Calu3 (cell line): Measurements from ENCODE around the gene HLA-C. TPM values are rescaled to one million over a fixed set of nuclear protein-coding genes. Genes with fewer than 3 reads are reported as not detected.

ENCODE experiments used
- BruUV-seq: library from RNA; stranded (reverse); fragments of 400-500 nt; replicated peaks from 2 replicates; lab custom pipeline; 2021; lab: Mats Ljungman, UMichigan
- CTCF ChIA-PET: fragments of 300-600 bp; sonication (Branson Sonifier 250); formaldehyde crosslinking; loops from one replicate; lab custom pipeline; 2022; ENCODE audit warnings: antibody characterized with exemption; lab: Charles Lee
- DNase-seq: peaks from one replicate; pipeline ENCODE4 v3.0.0; 2022
- H3K27ac Mint-ChIP-seq: one replicate; pipeline ENCODE4 v1.8.0; 2022; ENCODE audit warnings: mixed read lengths; ENCODE audit not compliant: unreplicated experiment
- H3K27me3 Mint-ChIP-seq: one replicate; pipeline ENCODE4 v1.8.0; 2022; ENCODE audit warnings: mixed read lengths; ENCODE audit not compliant: unreplicated experiment
- H3K36me3 Mint-ChIP-seq: one replicate; pipeline ENCODE4 v1.8.0; 2022; ENCODE audit warnings: mild to moderate bottlenecking, moderate library complexity, mixed read lengths; ENCODE audit not compliant: insufficient read depth, unreplicated experiment
- H3K4me1 Mint-ChIP-seq: one replicate; pipeline ENCODE4 v1.8.0; 2022; ENCODE audit warnings: mild to moderate bottlenecking, low read depth, mixed read lengths; ENCODE audit not compliant: unreplicated experiment
- H3K4me3 Mint-ChIP-seq: one replicate; pipeline ENCODE4 v1.8.0; 2022; ENCODE audit warnings: mild to moderate bottlenecking, low read depth, moderate library complexity, mixed read lengths; ENCODE audit not compliant: unreplicated experiment
- H3K9me3 Mint-ChIP-seq: one replicate; pipeline ENCODE4 v1.8.0; 2022; ENCODE audit warnings: low read depth, mixed read lengths; ENCODE audit not compliant: unreplicated experiment
- intact Hi-C: fragments of 100-400 bp; cut with micrococcal nuclease; formaldehyde crosslinking; loops from one replicate; pipeline ENCODE4 v1.10.0; 2022; ENCODE audit not compliant: unreplicated experiment
- total RNA-seq: library from RNA; stranded (reverse); gene quantifications from 2 replicates; pipeline ENCODE4 v1.2.3, GENCODE V29; 2022
- TF ChIP-seq, protein P1 (sequence below): fragments of 200-600 bp; IDR thresholded peaks from one replicate; pipeline ENCODE4 v1.8.0; 2022; ENCODE audit warnings: antibody characterized with exemption; ENCODE audit not compliant: unreplicated experiment

The HLA-C gene
- total RNA-seq, 1 experiment from 2014 or later = 652 TPM

DNA sequence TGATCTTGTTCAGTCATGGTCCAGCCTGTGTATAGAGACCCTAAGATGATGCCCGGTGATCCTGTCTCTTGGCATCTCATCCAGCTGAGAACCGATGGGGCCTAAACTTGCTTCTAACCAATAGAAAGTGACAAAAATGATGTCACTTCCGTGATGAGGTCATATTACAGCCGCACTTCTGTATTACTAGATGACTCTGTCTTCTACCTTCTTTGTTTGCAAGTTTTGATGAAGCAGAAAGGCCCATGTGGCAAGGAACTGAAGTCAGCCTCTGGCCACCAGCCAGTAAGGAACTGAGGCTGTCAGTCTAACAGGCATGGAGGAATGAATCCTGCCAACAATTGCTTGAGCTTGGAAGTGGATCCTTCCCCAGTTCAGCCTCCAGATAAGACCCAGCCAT lies 32.8 kb upstream of the HLA-C start:
- H3K27ac Mint-ChIP-seq = no peak overlapping the region
- TF ChIP-seq, protein P1, sequence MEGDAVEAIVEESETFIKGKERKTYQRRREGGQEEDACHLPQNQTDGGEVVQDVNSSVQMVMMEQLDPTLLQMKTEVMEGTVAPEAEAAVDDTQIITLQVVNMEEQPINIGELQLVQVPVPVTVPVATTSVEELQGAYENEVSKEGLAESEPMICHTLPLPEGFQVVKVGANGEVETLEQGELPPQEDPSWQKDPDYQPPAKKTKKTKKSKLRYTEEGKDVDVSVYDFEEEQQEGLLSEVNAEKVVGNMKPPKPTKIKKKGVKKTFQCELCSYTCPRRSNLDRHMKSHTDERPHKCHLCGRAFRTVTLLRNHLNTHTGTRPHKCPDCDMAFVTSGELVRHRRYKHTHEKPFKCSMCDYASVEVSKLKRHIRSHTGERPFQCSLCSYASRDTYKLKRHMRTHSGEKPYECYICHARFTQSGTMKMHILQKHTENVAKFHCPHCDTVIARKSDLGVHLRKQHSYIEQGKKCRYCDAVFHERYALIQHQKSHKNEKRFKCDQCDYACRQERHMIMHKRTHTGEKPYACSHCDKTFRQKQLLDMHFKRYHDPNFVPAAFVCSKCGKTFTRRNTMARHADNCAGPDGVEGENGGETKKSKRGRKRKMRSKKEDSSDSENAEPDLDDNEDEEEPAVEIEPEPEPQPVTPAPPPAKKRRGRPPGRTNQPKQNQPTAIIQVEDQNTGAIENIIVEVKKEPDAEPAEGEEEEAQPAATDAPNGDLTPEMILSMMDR = no peak
- peaks cover 9% of the 10 kb centered on the region for H3K36me3 Mint-ChIP-seq
- CTCF ChIA-PET = no interaction called here
- intact Hi-C loops = no loop called here
- H3K9me3 Mint-ChIP-seq = no peaks in the 10 kb centered on the region
- peaks cover 98% of the 10 kb centered on the region for H3K27me3 Mint-ChIP-seq
- BruUV-seq = no TSS peak
- no peak for DNase-seq
- H3K4me3 Mint-ChIP-seq = no peak overlapping the region
- no peaks in the 10 kb centered on the region for H3K4me1 Mint-ChIP-seq

DNA sequence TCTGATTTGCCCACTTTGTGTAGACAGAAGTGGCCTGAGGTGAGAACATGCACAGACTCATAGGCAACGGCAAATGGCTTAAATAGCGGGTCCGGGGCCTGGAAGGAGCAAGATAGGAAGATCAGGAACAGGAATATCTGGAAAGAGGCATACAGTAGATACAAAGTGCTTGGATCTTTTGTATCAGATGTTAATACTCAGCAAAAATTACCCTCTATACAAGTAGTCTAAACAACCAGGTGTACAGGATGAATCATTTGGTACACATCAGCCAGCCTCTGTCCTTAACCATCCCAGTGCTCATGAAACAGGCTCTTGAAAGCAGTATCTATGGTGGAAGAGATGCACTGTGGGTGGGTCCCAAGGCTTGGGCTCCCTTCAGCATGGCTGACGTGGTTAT lies 28.9 kb upstream of the HLA-C start:
- CTCF ChIA-PET = interaction anchor here (0.6 to 1.4 kb wide), 3 partner anchors 12 to 686 kb away, joined by 3 to 4 read pairs (median 3); no protein-coding TSS in a partner anchor
- intact Hi-C loops = no loop called here
- Mint-ChIP-seq H3K27me3 (peaks cover 100% of the 10 kb centered on the region), H3K9me3 (peaks cover 3% of the 10 kb centered on the region), H3K27ac (no peak overlapping the region), H3K36me3 (no peaks in the 10 kb centered on the region), H3K4me3 (no peak overlapping the region), H3K4me1 (no peaks in the 10 kb centered on the region)
- DNase-seq = no peak
- TF ChIP-seq, protein P1 = no peak
- no TSS peak for BruUV-seq

DNA sequence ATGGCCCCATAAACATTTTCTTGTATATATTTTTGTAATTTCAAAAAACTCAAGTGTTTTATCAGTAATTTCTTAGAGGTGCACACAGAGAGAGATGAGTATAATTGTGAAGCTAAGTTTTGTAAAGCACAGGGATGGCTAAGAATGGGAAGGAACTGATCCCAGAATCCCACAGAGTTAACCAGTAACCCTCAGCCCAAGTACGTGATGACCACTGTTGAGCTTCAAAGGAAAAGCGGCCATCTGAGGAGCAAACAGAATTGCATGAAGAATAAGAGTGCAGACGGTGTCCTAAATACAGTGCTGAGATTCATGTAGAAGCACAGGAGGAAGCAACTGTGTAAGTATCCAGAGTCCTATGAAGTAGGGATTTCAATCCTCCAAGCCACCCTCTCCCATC lies 28.1 kb upstream of the HLA-C start:
- Mint-ChIP-seq H3K4me1 (no peaks in the 10 kb centered on the region), H3K27me3 (peaks cover 100% of the 10 kb centered on the region), H3K27ac (no peak overlapping the region), H3K36me3 (no peaks in the 10 kb centered on the region), H3K9me3 (peaks cover 3% of the 10 kb centered on the region), H3K4me3 (no peak overlapping the region)
- TF ChIP-seq, protein P1 = no peak
- BruUV-seq = no TSS peak
- CTCF ChIA-PET = interaction anchor here (1.3 to 1.4 kb wide), 2 partner anchors 10 to 66 kb away, joined by 3 to 4 read pairs; no protein-coding TSS in a partner anchor
- no peak for DNase-seq
- intact Hi-C loops = no loop called here

DNA sequence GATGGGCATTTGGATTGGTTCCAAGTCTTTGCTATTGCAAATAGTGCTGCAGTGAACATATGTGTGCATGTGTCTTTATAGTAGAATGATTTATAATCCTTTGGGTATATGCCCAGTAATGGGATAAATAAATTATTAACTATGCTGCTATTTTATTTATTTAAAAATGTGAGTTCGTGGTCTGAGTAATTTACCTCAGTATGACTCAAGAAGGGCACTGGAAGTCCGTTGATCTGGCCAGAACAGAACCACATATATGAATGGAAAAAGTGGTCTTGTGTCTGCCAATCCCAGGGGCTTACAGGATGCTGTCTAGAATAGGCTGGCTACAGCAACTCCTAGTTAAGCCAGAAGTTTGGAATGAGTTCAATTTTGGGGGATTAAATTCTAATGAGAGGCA lies 27.6 kb upstream of the HLA-C start:
- H3K4me1 Mint-ChIP-seq = no peaks in the 10 kb centered on the region
- DNase-seq = no peak
- CTCF ChIA-PET = interaction anchor here (1.3 to 1.4 kb wide), 2 partner anchors 10 to 66 kb away, joined by 3 to 4 read pairs; no protein-coding TSS in a partner anchor
- TF ChIP-seq, protein P1 = no peak
- H3K27me3 Mint-ChIP-seq = peaks cover 100% of the 10 kb centered on the region
- no peak overlapping the region for H3K4me3 Mint-ChIP-seq
- intact Hi-C loops = no loop called here
- H3K36me3 Mint-ChIP-seq = no peaks in the 10 kb centered on the region
- no TSS peak for BruUV-seq
- H3K9me3 Mint-ChIP-seq = peaks cover 3% of the 10 kb centered on the region
- no peak overlapping the region for H3K27ac Mint-ChIP-seq
